Activated T-cell treated with anti-CD3 and anti-CD28 coated beads, Interleukin-2, amount 50 U/mL, for 24 hours (primary cell): ENCODE measurements around the gene CPM.

Source experiments
- DNase-seq: peaks from one replicate; pipeline ENCODE4 v3.0.0-alpha.2; 2020
- H3K27ac Mint-ChIP-seq: 2 replicates; pipeline ENCODE4 v1.8.0; 2020; ENCODE audit warnings: mild to moderate bottlenecking, mixed read lengths
- H3K27me3 Mint-ChIP-seq: 2 replicates; pipeline ENCODE4 v1.8.0; 2020; ENCODE audit warnings: mixed read lengths
- H3K36me3 Mint-ChIP-seq: 2 replicates; pipeline ENCODE4 v1.8.0; 2020; ENCODE audit warnings: low read depth, mixed read lengths
- H3K4me1 Mint-ChIP-seq: 2 replicates; pipeline ENCODE4 v1.8.0; 2020; ENCODE audit warnings: low read depth, mixed read lengths
- H3K4me3 Mint-ChIP-seq: 2 replicates; pipeline ENCODE4 v1.8.0; 2020; ENCODE audit warnings: mild to moderate bottlenecking, moderate library complexity, mixed read lengths
- H3K9me3 Mint-ChIP-seq: 2 replicates; pipeline ENCODE4 v1.8.0; 2020; ENCODE audit warnings: mixed read lengths

Gene CPM

GRCh38 chr12:68903511-68903910, 29.5 kb downstream of the CPM start:
- no peak overlapping the region for H3K4me3 Mint-ChIP-seq
- no peaks in the 10 kb centered on the region for H3K9me3 Mint-ChIP-seq
- H3K27ac Mint-ChIP-seq, result no peak overlapping the region
- H3K27me3 Mint-ChIP-seq, result peaks cover 4% of the 10 kb centered on the region
- DNase-seq, result no peak
- peaks cover under 1% of the 10 kb centered on the region for H3K36me3 Mint-ChIP-seq
- peaks cover 11% of the 10 kb centered on the region for H3K4me1 Mint-ChIP-seq

- H3K27me3 Mint-ChIP-seq, result no peaks in the 10 kb centered on the region
- no peaks in the 10 kb centered on the region for H3K36me3 Mint-ChIP-seq
- H3K27ac Mint-ChIP-seq, result no peak overlapping the region
- DNase-seq, result no peak
- no peak overlapping the region for H3K4me3 Mint-ChIP-seq
- H3K9me3 Mint-ChIP-seq, result no peaks in the 10 kb centered on the region
- H3K4me1 Mint-ChIP-seq, result peaks cover 11% of the 10 kb centered on the region
Measured at GRCh38 chr12:68901551-68901950, 31.4 kb downstream of the CPM start.

- Mint-ChIP-seq H3K27me3 (no peaks in the 10 kb centered on the region), H3K9me3 (no peaks in the 10 kb centered on the region), H3K36me3 (no peaks in the 10 kb centered on the region)
Measured at GRCh38 chr12:68901145-68901544, 31.8 kb downstream of the CPM start.

GRCh38 chr12:68900241-68900640, 32.7 kb downstream of the CPM start:
- H3K36me3 Mint-ChIP-seq, result peaks cover 1% of the 10 kb centered on the region
- no peaks in the 10 kb centered on the region for H3K9me3 Mint-ChIP-seq
- no peaks in the 10 kb centered on the region for H3K27me3 Mint-ChIP-seq
- no peak overlapping the region for H3K27ac Mint-ChIP-seq
- peaks cover 14% of the 10 kb centered on the region for H3K4me1 Mint-ChIP-seq
- H3K4me3 Mint-ChIP-seq, result no peak overlapping the region
- DNase-seq, result no peak

More at GRCh38 chr12:68901145-68901544, 31.8 kb downstream of the CPM start:
- Mint-ChIP-seq H3K27ac (no peak overlapping the region), H3K4me1 (peaks cover 11% of the 10 kb centered on the region), H3K4me3 (no peak overlapping the region)
- DNase-seq, result no peak

GRCh38 chr12:68899251-68899771, 33.7 kb downstream of the CPM start:
- H3K4me3 Mint-ChIP-seq, result no peak overlapping the region
- H3K4me1 Mint-ChIP-seq, result peaks cover 4% of the 10 kb centered on the region
- peaks cover 3% of the 10 kb centered on the region for H3K36me3 Mint-ChIP-seq
- H3K9me3 Mint-ChIP-seq, result no peaks in the 10 kb centered on the region
- DNase-seq, result no peak
- no peaks in the 10 kb centered on the region for H3K27me3 Mint-ChIP-seq
- no peak overlapping the region for H3K27ac Mint-ChIP-seq

- Mint-ChIP-seq H3K9me3 (no peaks in the 10 kb centered on the region), H3K4me3 (no peak overlapping the region), H3K27ac (no peak overlapping the region), H3K27me3 (no peaks in the 10 kb centered on the region), H3K36me3 (peaks cover 3% of the 10 kb centered on the region), H3K4me1 (peaks cover 8% of the 10 kb centered on the region)
- no peak for DNase-seq
Measured at GRCh38 chr12:68896881-68897540, 36.0 kb downstream of the CPM start.

- H3K36me3 Mint-ChIP-seq, result peaks cover 3% of the 10 kb centered on the region
- no peak overlapping the region for H3K27ac Mint-ChIP-seq
- peaks cover 24% of the 10 kb centered on the region for H3K4me1 Mint-ChIP-seq
Measured at GRCh38 chr12:68894276-68894855, 38.6 kb downstream of the CPM start.

GRCh38 chr12:68893741-68894140, 39.2 kb downstream of the CPM start:
- Mint-ChIP-seq H3K36me3 (peaks cover 3% of the 10 kb centered on the region), H3K9me3 (no peaks in the 10 kb centered on the region), H3K4me3 (no peak overlapping the region), H3K27me3 (no peaks in the 10 kb centered on the region), H3K27ac (no peak overlapping the region), H3K4me1 (peaks cover 27% of the 10 kb centered on the region)
- DNase-seq, result no peak

More at GRCh38 chr12:68894276-68894855, 38.6 kb downstream of the CPM start:
- Mint-ChIP-seq H3K9me3 (no peaks in the 10 kb centered on the region), H3K27me3 (no peaks in the 10 kb centered on the region), H3K4me3 (no peak overlapping the region)
- no peak for DNase-seq

GRCh38 chr12:68893201-68893600, 39.8 kb downstream of the CPM start:
- peaks cover 3% of the 10 kb centered on the region for H3K36me3 Mint-ChIP-seq

GRCh38 chr12:68891141-68891540, 41.8 kb downstream of the CPM start:
- H3K27me3 Mint-ChIP-seq, result peaks cover 2% of the 10 kb centered on the region
- peaks cover 39% of the 10 kb centered on the region for H3K4me1 Mint-ChIP-seq
- H3K27ac Mint-ChIP-seq, result no peak overlapping the region
- no peaks in the 10 kb centered on the region for H3K9me3 Mint-ChIP-seq
- H3K36me3 Mint-ChIP-seq, result peaks cover 3% of the 10 kb centered on the region
- H3K4me3 Mint-ChIP-seq, result no peak overlapping the region
- DNase-seq, result no peak

More at GRCh38 chr12:68893201-68893600, 39.8 kb downstream of the CPM start:
- DNase-seq, result no peak
- no peaks in the 10 kb centered on the region for H3K9me3 Mint-ChIP-seq
- no peak overlapping the region for H3K27ac Mint-ChIP-seq
- no peaks in the 10 kb centered on the region for H3K27me3 Mint-ChIP-seq
- H3K4me3 Mint-ChIP-seq, result no peak overlapping the region
- H3K4me1 Mint-ChIP-seq, result peaks cover 32% of the 10 kb centered on the region

GRCh38 chr12:68890701-68891113, 42.3 kb downstream of the CPM start:
- Mint-ChIP-seq H3K4me1 (peaks cover 38% of the 10 kb centered on the region), H3K4me3 (no peak overlapping the region), H3K27ac (no peak overlapping the region), H3K27me3 (peaks cover 2% of the 10 kb centered on the region), H3K9me3 (no peaks in the 10 kb centered on the region), H3K36me3 (peaks cover 3% of the 10 kb centered on the region)
- DNase-seq, result no peak

- DNase-seq, result no peak
- H3K4me3 Mint-ChIP-seq, result no peak overlapping the region
- H3K27ac Mint-ChIP-seq, result peak overlapping the region; percentile 51
- no peaks in the 10 kb centered on the region for H3K9me3 Mint-ChIP-seq
- peaks cover 2% of the 10 kb centered on the region for H3K27me3 Mint-ChIP-seq
- H3K4me1 Mint-ChIP-seq, result peaks cover 36% of the 10 kb centered on the region
- peaks cover 7% of the 10 kb centered on the region for H3K36me3 Mint-ChIP-seq
Measured at GRCh38 chr12:68888243-68888642, 44.7 kb downstream of the CPM start.

GRCh38 chr12:68887641-68888040, 45.3 kb downstream of the CPM start:
- DNase-seq, result no peak
- no peak overlapping the region for H3K4me3 Mint-ChIP-seq
- peaks cover 36% of the 10 kb centered on the region for H3K4me1 Mint-ChIP-seq
- H3K27me3 Mint-ChIP-seq, result peaks cover 2% of the 10 kb centered on the region
- H3K9me3 Mint-ChIP-seq, result no peaks in the 10 kb centered on the region
- H3K36me3 Mint-ChIP-seq, result peaks cover 13% of the 10 kb centered on the region
- H3K27ac Mint-ChIP-seq, result no peak overlapping the region

- DNase-seq, result no peak
- H3K36me3 Mint-ChIP-seq, result peaks cover 20% of the 10 kb centered on the region
Measured at GRCh38 chr12:68886636-68887572, 46.1 kb downstream of the CPM start.

More at GRCh38 chr12:68886636-68887572, 46.1 kb downstream of the CPM start:
- peaks cover 31% of the 10 kb centered on the region for H3K4me1 Mint-ChIP-seq
- H3K27ac Mint-ChIP-seq, result no peak overlapping the region
- peaks cover 2% of the 10 kb centered on the region for H3K27me3 Mint-ChIP-seq
- H3K9me3 Mint-ChIP-seq, result peaks cover 3% of the 10 kb centered on the region
- H3K4me3 Mint-ChIP-seq, result no peak overlapping the region
